ENCODE data around the gene PCDHB14. TPM values are rescaled to one million over a fixed set of nuclear protein-coding genes. Genes with fewer than 3 reads are reported as not detected.

Gene PCDHB14
- total RNA-seq, 4 donors from 2014 or later, result 1.8 to 3.8 (median 2.1) TPM

DNA sequence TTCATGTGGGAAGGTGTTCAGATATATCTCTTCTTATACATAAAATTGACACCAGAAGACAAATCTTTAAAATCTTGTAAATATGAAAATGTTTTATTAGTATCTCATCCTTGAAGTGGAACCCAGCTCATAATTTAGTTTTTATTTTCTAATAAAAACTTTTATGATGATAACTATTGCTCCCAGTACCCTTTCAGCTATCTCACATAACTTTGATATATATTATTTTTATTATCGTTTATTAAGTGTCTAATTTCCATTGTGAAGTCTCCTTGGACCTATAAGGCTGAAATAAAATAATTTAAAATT is 38.0 kb downstream of the PCDHB14 start:
- TF ChIP-seq CTCF (IDR thresholded peaks at IDR 0.05; ENCODE audit: low read depth), result no peak

DNA sequence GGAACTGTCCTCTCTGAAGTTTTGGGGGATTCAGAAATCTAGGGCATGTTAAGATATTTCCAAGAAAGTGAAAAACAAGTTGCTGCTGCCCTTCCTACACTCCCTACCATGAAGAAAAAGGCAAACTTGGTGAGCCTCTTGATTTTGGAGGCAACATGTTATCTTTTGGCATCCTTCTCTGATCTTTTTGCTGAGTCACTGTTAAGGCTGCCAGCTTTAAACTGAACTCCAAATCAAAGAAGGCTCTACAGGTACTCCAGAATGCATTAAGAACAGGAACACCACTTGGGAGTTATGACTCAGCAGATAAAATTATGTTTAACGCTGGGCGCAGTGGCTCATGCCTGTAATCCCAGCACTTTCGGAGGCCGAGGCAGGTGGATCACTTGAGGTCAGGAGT is 46.1 kb downstream of the PCDHB14 start:
- no peak for TF ChIP-seq CTCF (IDR thresholded peaks at IDR 0.05; ENCODE audit: low read depth)

DNA sequence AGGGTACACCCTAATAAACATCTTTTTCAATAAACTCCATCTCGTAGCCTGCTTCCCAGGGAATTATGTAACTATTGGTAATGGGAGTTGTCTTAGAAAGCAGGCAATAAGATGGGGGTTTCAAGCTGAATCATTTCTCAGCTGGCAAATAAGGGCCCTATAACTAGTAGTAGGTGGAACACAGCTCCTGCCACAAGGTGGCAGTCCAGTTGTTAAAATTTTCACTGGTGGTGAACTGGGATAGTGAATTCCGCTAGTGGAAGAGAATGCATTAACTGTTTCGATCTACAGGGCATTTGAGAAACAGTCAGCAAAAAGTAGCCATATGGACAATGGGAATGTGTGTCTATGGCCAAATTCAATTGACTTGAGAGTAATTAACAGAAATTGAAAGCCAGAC is 49.8 kb downstream of the PCDHB14 start:
- TF ChIP-seq CTCF (IDR thresholded peaks at IDR 0.05; ENCODE audit: low read depth), result no peak

Other genes starting within 250 kb of the PCDHB14 start
- not detected for gene PCDHB1, start 172.0 kb upstream of the PCDHB14 start, total RNA-seq
- gene PCDHB2, start 128.7 kb upstream of the PCDHB14 start, total RNA-seq, result 1 to 10 TPM; 1.8 to 3.2 (median 2.1) TPM
- gene PCDHB3, start 122.9 kb upstream of the PCDHB14 start, total RNA-seq, result 1 to 10 TPM in 3 of 4 donors, under 1 TPM in 1; 0.85 to 3.8 (median 2.4) TPM
- gene PCDHB4, start 101.5 kb upstream of the PCDHB14 start, total RNA-seq, result 1 to 10 TPM; 2.0 to 7.0 (median 4.1) TPM
- 1 to 10 TPM in 2 of 4 donors, under 1 TPM in 2; 0.33 to 3.4 (median 1.6) TPM for gene PCDHB5, start 88.1 kb upstream of the PCDHB14 start, total RNA-seq
- 1 to 10 TPM in 1 of 4 donors, under 1 TPM in 2, not detected in 1; 0.85 to 1.3 (median 0.94) TPM for gene PCDHB6, start 73.3 kb upstream of the PCDHB14 start, total RNA-seq
- gene PCDHB7, start 50.7 kb upstream of the PCDHB14 start, total RNA-seq, result 1 to 10 TPM in 3 of 4 donors, under 1 TPM in 1; 0.49 to 1.5 (median 1.3) TPM
- gene PCDHB8, start 45.6 kb upstream of the PCDHB14 start, total RNA-seq, result 1 to 10 TPM in 1 of 4 donors, under 1 TPM in 3; 0.38 to 1.1 (median 0.67) TPM
- 1 to 10 TPM; 2.2 to 4.9 (median 2.7) TPM for gene PCDHB16, start 41.0 kb upstream of the PCDHB14 start, total RNA-seq
- gene PCDHB9, start 36.2 kb upstream of the PCDHB14 start, total RNA-seq, result 1 to 10 TPM; 1.0 to 2.4 (median 2.1) TPM
- gene PCDHB10, start 31.0 kb upstream of the PCDHB14 start, total RNA-seq, result 1 to 10 TPM; 2.4 to 4.7 (median 2.4) TPM
- 1 to 10 TPM; 1.4 to 3.5 (median 2.1) TPM for gene PCDHB11, start 23.7 kb upstream of the PCDHB14 start, total RNA-seq
- gene PCDHB12, start 14.6 kb upstream of the PCDHB14 start, total RNA-seq, result 1 to 10 TPM; 1.0 to 3.1 (median 2.3) TPM
- gene PCDHB13, start 9.4 kb upstream of the PCDHB14 start, total RNA-seq, result 1 to 10 TPM; 1.9 to 3.8 (median 2.8) TPM
- 1 to 10 TPM in 2 of 4 donors, under 1 TPM in 2; 0.34 to 1.9 (median 0.96) TPM for gene PCDHB15, start 22.1 kb downstream of the PCDHB14 start, total RNA-seq
- 1 to 10 TPM in 2 of 4 donors, under 1 TPM in 2; 0.85 to 2.3 (median 1.0) TPM for gene SLC25A2, start 80.7 kb downstream of the PCDHB14 start, total RNA-seq
- 10 to 100 TPM; 41.1 to 77.9 (median 50.1) TPM for gene TAF7, start 97.4 kb downstream of the PCDHB14 start, total RNA-seq
- gene PCDHGA1, start 107.2 kb downstream of the PCDHB14 start, total RNA-seq, result under 1 TPM; under 0.01 to 0.38 (median 0.33) TPM
- 1 to 10 TPM; 2.3 to 6.5 (median 2.6) TPM for gene PCDHGA2, start 115.4 kb downstream of the PCDHB14 start, total RNA-seq
- 1 to 10 TPM; 1.8 to 3.6 (median 2.4) TPM for gene PCDHGA3, start 120.5 kb downstream of the PCDHB14 start, total RNA-seq
- gene PCDHGB1, start 126.8 kb downstream of the PCDHB14 start, total RNA-seq, result 1 to 10 TPM in 3 of 4 donors, under 1 TPM in 1; 0.75 to 2.3 (median 1.5) TPM
- gene PCDHGA4, start 131.7 kb downstream of the PCDHB14 start, total RNA-seq, result 1 to 10 TPM; 2.7 to 4.0 (median 3.5) TPM
- gene PCDHGB2, start 136.7 kb downstream of the PCDHB14 start, total RNA-seq, result 1 to 10 TPM; 2.1 to 5.3 (median 3.8) TPM
- 1 to 10 TPM; 2.7 to 5.8 (median 3.3) TPM for gene PCDHGA5, start 140.8 kb downstream of the PCDHB14 start, total RNA-seq
- gene PCDHGB3, start 146.9 kb downstream of the PCDHB14 start, total RNA-seq, result 1 to 10 TPM; 1.5 to 4.4 (median 1.9) TPM
- 1 to 10 TPM; 3.1 to 6.2 (median 3.4) TPM for gene PCDHGA6, start 150.5 kb downstream of the PCDHB14 start, total RNA-seq
- 1 to 10 TPM; 1.8 to 5.1 (median 3.7) TPM for gene PCDHGA7, start 159.4 kb downstream of the PCDHB14 start, total RNA-seq
- 1 to 10 TPM; 2.3 to 4.1 (median 3.1) TPM for gene PCDHGB4, start 164.4 kb downstream of the PCDHB14 start, total RNA-seq
- 1 to 10 TPM; 1.5 to 2.8 (median 1.5) TPM for gene PCDHGA8, start 169.3 kb downstream of the PCDHB14 start, total RNA-seq
- gene PCDHGB5, start 174.6 kb downstream of the PCDHB14 start, total RNA-seq, result 1 to 10 TPM; 5.3 to 7.0 (median 6.7) TPM
- gene PCDHGA9, start 179.4 kb downstream of the PCDHB14 start, total RNA-seq, result 1 to 10 TPM; 4.1 to 8.3 (median 5.6) TPM
- gene PCDHGB6, start 184.7 kb downstream of the PCDHB14 start, total RNA-seq, result 1 to 10 TPM; 4.6 to 7.7 (median 5.8) TPM
- 1 to 10 TPM; 4.4 to 6.0 (median 4.6) TPM for gene PCDHGA10, start 189.6 kb downstream of the PCDHB14 start, total RNA-seq
- 10 to 100 TPM in 1 of 4 donors, 1 to 10 TPM in 3; 7.2 to 10.4 (median 8.2) TPM for gene PCDHGB7, start 194.3 kb downstream of the PCDHB14 start, total RNA-seq
- gene PCDHGA11, start 197.7 kb downstream of the PCDHB14 start, total RNA-seq, result 1 to 10 TPM; 3.4 to 6.2 (median 4.2) TPM
- 1 to 10 TPM; 3.8 to 9.2 (median 5.7) TPM for gene PCDHGA12, start 207.2 kb downstream of the PCDHB14 start, total RNA-seq